Tibial nerve (tissue), 4 donors: ENCODE results near the gene SLC4A8. TPM values are rescaled to one million over a fixed set of nuclear protein-coding genes. Genes with fewer than 3 reads are reported as not detected.

ENCODE experiments used
- DNase-seq, 2 donors: peaks; one replicate each; pipeline ENCODE4 v3.0.0-alpha.2; 2019; ENCODE audit warnings: low spot score in 2 of 2
- H3K27ac ChIP-seq, 4 donors: fragments of 200-600 bp; sonication (generic) in 3 of 4; one replicate each; pipeline ENCODE4 v1.5.1; 2017 to 2019; ENCODE audit warnings: mild to moderate bottlenecking in 1 of 4
- H3K27me3 ChIP-seq, 2 donors: fragments of 200-600 bp; sonication (generic) in 1 of 2; one replicate each; pipeline versions ENCODE4 v1.5.1 to v1.6.0; 2017 to 2019
- H3K36me3 ChIP-seq, 3 donors: fragments of 200-600 bp; sonication (generic); one replicate each; pipeline ENCODE4 v1.5.1; 2018 to 2019
- H3K4me1 ChIP-seq, 4 donors: fragments of 200-600 bp; sonication (generic) in 3 of 4; one replicate each; pipeline ENCODE4 v1.5.1; 2017 to 2019
- H3K4me3 ChIP-seq, 4 donors: fragments of 200-600 bp; sonication (generic) in 3 of 4; one replicate each; pipeline ENCODE4 v1.5.1; 2017 to 2019; ENCODE audit warnings: mild to moderate bottlenecking in 1 of 4, moderate library complexity in 1 of 4
- H3K9me3 ChIP-seq, 4 donors: fragments of 200-600 bp; sonication (generic) in 3 of 4; one replicate each; pipeline ENCODE4 v1.5.1; 2017 to 2019
- EP300 ChIP-seq, 2 donors: sonication (generic); formaldehyde crosslinking; IDR thresholded peaks; one replicate each; pipeline ENCODE4 v1.6.1; 2017; ENCODE audit warnings: antibody characterized with exemption in 2 of 2, mild to moderate bottlenecking in 1 of 2
- POLR2A ChIP-seq, 2 donors: fragments of 450-650 bp; IDR thresholded peaks; one replicate each; pipeline ENCODE4 v1.6.1; 2017; ENCODE audit warnings: antibody characterized with exemption in 2 of 2, mild to moderate bottlenecking in 2 of 2, moderate library complexity in 2 of 2
- WGBS, 2 donors: methylation state at CpG; one replicate each; pipeline ENCODE4 v1.1.5; 2018; 5-methylcytosine and 5-hydroxymethylcytosine counted together
- total RNA-seq, 4 donors: library from RNA; depleted of rRNA; stranded (reverse); fragments of >200 nt; gene quantifications; one replicate each; pipeline ENCODE4 v1.1.0, GENCODE V29; 2016
- TF ChIP-seq, protein P1 (sequence below), 5 experiments: fragments of 200-600 bp in 3 of 5; fragments of 450-650 bp in 2 of 5; sonication (generic) in 3 of 5; IDR thresholded peaks; one replicate each; pipeline ENCODE4 v1.5.1; 2016 to 2019; ENCODE audit warnings: antibody characterized with exemption in 5 of 5, mild to moderate bottlenecking in 3 of 5, moderate library complexity in 2 of 5

Gene SLC4A8
- 1 to 10 TPM in 3 of 4 donors, under 1 TPM in 1; 0.59 to 5.7 (median 1.5) TPM for total RNA-seq

- WGBS, 2 donors: 4 to 6% methylated on average over 12 to 40 of the region's 73 CpGs
These were observed at the start of gene SLC4A8 for GRCh38 chr12:51424662-51425539. Gene SLC4A8 (plus strand): TSS chr12:51424831. CDS start chr12:51424988, 157 bp downstream.

GRCh38 chr12:51374856-51375255, 49.8 kb upstream of the SLC4A8 start:
- no peak overlapping the region for H3K27ac ChIP-seq

More at GRCh38 chr12:51424662-51425539, at the start of gene SLC4A8:
- H3K36me3 ChIP-seq: no peaks in the 10 kb centered on the region
- H3K9me3 ChIP-seq: no peaks in the 10 kb centered on the region
- TF ChIP-seq, protein P1, sequence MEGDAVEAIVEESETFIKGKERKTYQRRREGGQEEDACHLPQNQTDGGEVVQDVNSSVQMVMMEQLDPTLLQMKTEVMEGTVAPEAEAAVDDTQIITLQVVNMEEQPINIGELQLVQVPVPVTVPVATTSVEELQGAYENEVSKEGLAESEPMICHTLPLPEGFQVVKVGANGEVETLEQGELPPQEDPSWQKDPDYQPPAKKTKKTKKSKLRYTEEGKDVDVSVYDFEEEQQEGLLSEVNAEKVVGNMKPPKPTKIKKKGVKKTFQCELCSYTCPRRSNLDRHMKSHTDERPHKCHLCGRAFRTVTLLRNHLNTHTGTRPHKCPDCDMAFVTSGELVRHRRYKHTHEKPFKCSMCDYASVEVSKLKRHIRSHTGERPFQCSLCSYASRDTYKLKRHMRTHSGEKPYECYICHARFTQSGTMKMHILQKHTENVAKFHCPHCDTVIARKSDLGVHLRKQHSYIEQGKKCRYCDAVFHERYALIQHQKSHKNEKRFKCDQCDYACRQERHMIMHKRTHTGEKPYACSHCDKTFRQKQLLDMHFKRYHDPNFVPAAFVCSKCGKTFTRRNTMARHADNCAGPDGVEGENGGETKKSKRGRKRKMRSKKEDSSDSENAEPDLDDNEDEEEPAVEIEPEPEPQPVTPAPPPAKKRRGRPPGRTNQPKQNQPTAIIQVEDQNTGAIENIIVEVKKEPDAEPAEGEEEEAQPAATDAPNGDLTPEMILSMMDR (IDR thresholded peaks at IDR 0.05): peak; percentile 59 to 71 (median 66)
- no peak for TF ChIP-seq POLR2A (IDR thresholded peaks at IDR 0.05)
- H3K27ac ChIP-seq: no peak within 1 kb of the TSS
- DNase-seq: peak; percentile 24 to 31
- H3K4me1 ChIP-seq: peaks cover 0 to 14% (median 5%) of the 10 kb centered on the region in 4 donors
- H3K4me3 ChIP-seq: peak within 1 kb of the TSS; percentile 19 to 60 (median 40)
- peaks cover 0 to 38% of the 10 kb centered on the region in 2 donors for H3K27me3 ChIP-seq

GRCh38 chr12:51377099-51377984, 47.3 kb upstream of the SLC4A8 start:
- Histone ChIP-seq H3K9me3 (no peaks in the 10 kb centered on the region), H3K27me3 (no peaks in the 10 kb centered on the region), H3K4me1 (no peaks in the 10 kb centered on the region), H3K4me3 (no peak overlapping the region), H3K36me3 (no peaks in the 10 kb centered on the region), H3K27ac (no peak overlapping the region)
- no peak for DNase-seq
- no peak for TF ChIP-seq EP300 (IDR thresholded peaks at IDR 0.05)
- TF ChIP-seq, protein P1 (IDR thresholded peaks at IDR 0.05): no peak
- TF ChIP-seq POLR2A (IDR thresholded peaks at IDR 0.05): no peak
- 86 to 93% methylated on average over 11 of the region's 11 CpGs for WGBS, 2 donors

More at GRCh38 chr12:51374856-51375255, 49.8 kb upstream of the SLC4A8 start:
- no peak for DNase-seq
- Histone ChIP-seq H3K4me1 (peaks cover 0 to 14% (median 0%) of the 10 kb centered on the region in 4 donors), H3K36me3 (no peaks in the 10 kb centered on the region), H3K4me3 (no peak overlapping the region), H3K27me3 (no peaks in the 10 kb centered on the region), H3K9me3 (no peaks in the 10 kb centered on the region)
- 32 to 44% methylated on average over 5 of the region's 5 CpGs for WGBS, 2 donors
- TF ChIP-seq, protein P1 (IDR thresholded peaks at IDR 0.05): no peak
- no peak for TF ChIP-seq POLR2A (IDR thresholded peaks at IDR 0.05)
- TF ChIP-seq EP300 (IDR thresholded peaks at IDR 0.05): no peak

- no peak overlapping the region for H3K4me3 ChIP-seq
- DNase-seq: no peak
These were observed 45.9 kb upstream of the SLC4A8 start for GRCh38 chr12:51378749-51379148.

More at GRCh38 chr12:51378749-51379148, 45.9 kb upstream of the SLC4A8 start:
- no peaks in the 10 kb centered on the region for H3K4me1 ChIP-seq
- H3K27me3 ChIP-seq: no peaks in the 10 kb centered on the region
- H3K27ac ChIP-seq: no peak overlapping the region
- TF ChIP-seq, protein P1 (IDR thresholded peaks at IDR 0.05): no peak
- TF ChIP-seq EP300 (IDR thresholded peaks at IDR 0.05) (no peak), POLR2A (IDR thresholded peaks at IDR 0.05) (no peak)
- H3K36me3 ChIP-seq: no peaks in the 10 kb centered on the region
- 88 to 93% methylated on average over 2 of the region's 2 CpGs for whole genome bisulfite sequencing, 2 donors
- H3K9me3 ChIP-seq: no peaks in the 10 kb centered on the region
